Panc1 (cell line): ENCODE measurements around the gene PSEN2. TPM values are rescaled to one million over a fixed set of nuclear protein-coding genes. Genes with fewer than 3 reads are reported as not detected.

ENCODE experiments used
- ATAC-seq: fragments of 200-7000 bp; cut with Tn5 transposase; 2 replicates; pipeline ENCODE4 v1.9.1; 2020; ENCODE audit warnings: mild to moderate bottlenecking, moderate library complexity
- BruUV-seq: library from RNA; stranded (reverse); fragments of 400-500 nt; replicated peaks from 2 replicates; lab custom pipeline; 2021; lab: Mats Ljungman, UMichigan
- CTCF ChIA-PET: fragments of 300-600 bp; sonication (Branson Sonifier 250); formaldehyde crosslinking; loops from one replicate; lab custom pipeline; 2022; ENCODE audit warnings: antibody characterized with exemption; lab: Charles Lee
- POLR2A ChIA-PET: fragments of 300-600 bp; sonication (Branson Sonifier 250); formaldehyde crosslinking; loops from one replicate; lab custom pipeline; 2022; ENCODE audit warnings: antibody characterized with exemption; lab: Charles Lee
- DNase-seq: peaks from one replicate; pipeline ENCODE4 v3.0.0-alpha.2; 2010; ENCODE audit warnings: low read depth, low spot score
- H3K27ac ChIP-seq: 2 replicates; pipeline ENCODE4 v1.5.1; 2011; ENCODE audit warnings: mild to moderate bottlenecking, low read length, inconsistent platforms
- H3K27me3 ChIP-seq: fragments of 200-500 bp; sonication (Bioruptor generic); 2 replicates; pipeline ENCODE4 v1.6.0; 2014; ENCODE audit warnings: low read length, inconsistent platforms; ENCODE audit not compliant: control insufficient read depth, insufficient read depth
- H3K36me3 ChIP-seq: fragments of 200-500 bp; sonication (Bioruptor generic); 2 replicates; pipeline ENCODE4 v1.5.1; 2014; ENCODE audit warnings: inconsistent platforms, mild to moderate bottlenecking, low read length, moderate library complexity; ENCODE audit not compliant: control insufficient read depth, insufficient read depth
- H3K4me1 ChIP-seq: 2 replicates; pipeline ENCODE4 v1.5.1; 2011; ENCODE audit warnings: inconsistent platforms, mild to moderate bottlenecking, low read length, moderate library complexity; ENCODE audit not compliant: control insufficient read depth, insufficient read depth
- H3K4me3 ChIP-seq, 2 experiments: 2 replicates each; pipeline ENCODE4 v1.5.1; 2011 to 2012; ENCODE audit warnings: low read depth in 2 of 2, low read length in 2 of 2, mild to moderate bottlenecking in 2 of 2, inconsistent platforms in 1 of 2, moderate library complexity in 1 of 2
- H3K9me3 ChIP-seq: fragments of 200-500 bp; sonication (Bioruptor generic); 2 replicates; pipeline ENCODE4 v1.5.1; 2014; ENCODE audit warnings: low read depth, mild to moderate bottlenecking, inconsistent platforms, low read length, moderate library complexity; ENCODE audit not compliant: control insufficient read depth, insufficient read depth
- CTCF ChIP-seq: fragments of 450-650 bp; IDR thresholded peaks from 2 replicates; pipeline ENCODE4 v1.5.1; 2017; ENCODE audit warnings: mild to moderate bottlenecking
- POLR2AphosphoS5 ChIP-seq: IDR thresholded peaks from 2 replicates; pipeline ENCODE4 v1.6.1; 2012; ENCODE audit warnings: mild to moderate bottlenecking, low read depth, low read length, moderate library complexity
- REST ChIP-seq, 2 experiments: IDR thresholded peaks; 2 replicates each; pipeline ENCODE4 v1.6.1; 2011 to 2012; ENCODE audit warnings: low read depth in 2 of 2, control low read depth in 1 of 2, low read length in 1 of 2, mild to moderate bottlenecking in 1 of 2, moderate library complexity in 1 of 2; ENCODE audit not compliant: insufficient read depth in 1 of 2
- SIN3A ChIP-seq: IDR thresholded peaks from 2 replicates; pipeline ENCODE4 v1.6.1; 2012; ENCODE audit warnings: low read depth, mild to moderate bottlenecking, low read length, moderate library complexity, borderline replicate concordance; ENCODE audit not compliant: insufficient read depth
- TCF7L2 ChIP-seq: IDR thresholded peaks from 2 replicates; pipeline ENCODE4 v1.6.1; 2011; ENCODE audit warnings: mild to moderate bottlenecking, low read depth, low read length, inconsistent platforms
- in situ Hi-C: cut with HindIII; loops from 2 replicates; pipeline ENCODE4 v1.10.0; 2016; ENCODE audit warnings: low sequenced_read_pairs, low pct_unique_long_range_greater_than_20kb
- intact Hi-C: fragments of 100-400 bp; cut with micrococcal nuclease; formaldehyde crosslinking; loops from one replicate; pipeline ENCODE4 v1.10.0; 2022; ENCODE audit not compliant: unreplicated experiment
- total RNA-seq: library from RNA; stranded (reverse); gene quantifications from one replicate; pipeline ENCODE4 v1.2.1, GENCODE V29; 2021; ENCODE audit not compliant: unreplicated experiment

Gene PSEN2
- total RNA-seq, 1 experiment from 2014 or later = 33.3 TPM

- no peak for DNase-seq
- CTCF ChIA-PET = interaction anchor here (0.6 kb wide), 1 partner anchor 8 kb away, joined by 3 read pairs; no protein-coding TSS in a partner anchor
- no peaks in the 10 kb centered on the region; the same call in 1 of the 2 replicates for H3K36me3 ChIP-seq
Observed at GRCh38 chr1:226875641-226876295, 5.4 kb downstream of the PSEN2 start.

DNA sequence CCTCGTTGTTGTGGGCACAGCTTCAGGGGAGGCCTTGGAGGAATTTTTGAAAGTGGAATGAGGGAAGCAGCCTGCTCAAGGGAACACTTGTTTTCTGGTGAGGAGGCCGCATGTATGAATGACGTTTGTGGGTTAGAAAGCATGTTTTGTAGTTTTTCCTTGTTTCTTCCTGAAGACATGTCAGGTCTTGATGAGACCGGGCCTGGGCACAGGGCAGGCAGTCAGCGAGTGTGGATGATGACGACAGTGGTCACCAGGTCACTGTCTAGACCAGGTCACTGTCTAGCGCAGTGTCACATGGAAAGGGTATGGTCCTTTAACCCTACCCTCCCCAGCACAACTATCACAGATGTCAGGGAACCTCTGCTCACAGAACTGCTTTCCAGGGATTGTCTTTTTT, 7.3 kb downstream of the PSEN2 start:
- in situ Hi-C loops (no loop called here), intact Hi-C loops (no loop called here)
- no peak for DNase-seq
- H3K27me3 ChIP-seq = no peaks in the 10 kb centered on the region
- no peaks in the 10 kb centered on the region for H3K36me3 ChIP-seq
- ATAC-seq = no peak
- no peaks in the 10 kb centered on the region for H3K4me1 ChIP-seq
- no TSS peak for BruUV-seq
- no peak for TF ChIP-seq SIN3A
- TF ChIP-seq REST (IDR thresholded peaks at IDR 0.05; ENCODE audit: insufficient read depth in 1 of 2, low read depth in 2 of 2, low read length in 1 of 2) = no peak
- no peak for TF ChIP-seq CTCF
- no peak for TF ChIP-seq POLR2AphosphoS5
- no peak for TF ChIP-seq TCF7L2
- no peak overlapping the region for H3K4me3 ChIP-seq
- H3K9me3 ChIP-seq = no peaks in the 10 kb centered on the region
- no peak overlapping the region for H3K27ac ChIP-seq
- CTCF ChIA-PET = no interaction called here
- POLR2A ChIA-PET = no interaction called here

More at GRCh38 chr1:226875641-226876295, 5.4 kb downstream of the PSEN2 start:
- ATAC-seq = no peak
- POLR2A ChIA-PET = no interaction called here
- Histone ChIP-seq H3K9me3 (no peaks in the 10 kb centered on the region), H3K4me3 (no peak overlapping the region), H3K27me3 (no peaks in the 10 kb centered on the region), H3K4me1 (peaks cover 4% of the 10 kb centered on the region), H3K27ac (no peak overlapping the region)
- intact Hi-C loops (no loop called here), in situ Hi-C loops (no loop called here)
- no TSS peak for BruUV-seq
- TF ChIP-seq TCF7L2 = no peak
